Measurements from ENCODE around the gene PRKX.
A peak's percentile ranks its signal among the peaks of the same experiment; 100 is the strongest.
"Not testable (repeated sequence)": the region's sequence is repeated elsewhere in the genome, so short reads cannot be mapped to it uniquely, and the experiment has no call there.

Gene PRKX

DNA sequence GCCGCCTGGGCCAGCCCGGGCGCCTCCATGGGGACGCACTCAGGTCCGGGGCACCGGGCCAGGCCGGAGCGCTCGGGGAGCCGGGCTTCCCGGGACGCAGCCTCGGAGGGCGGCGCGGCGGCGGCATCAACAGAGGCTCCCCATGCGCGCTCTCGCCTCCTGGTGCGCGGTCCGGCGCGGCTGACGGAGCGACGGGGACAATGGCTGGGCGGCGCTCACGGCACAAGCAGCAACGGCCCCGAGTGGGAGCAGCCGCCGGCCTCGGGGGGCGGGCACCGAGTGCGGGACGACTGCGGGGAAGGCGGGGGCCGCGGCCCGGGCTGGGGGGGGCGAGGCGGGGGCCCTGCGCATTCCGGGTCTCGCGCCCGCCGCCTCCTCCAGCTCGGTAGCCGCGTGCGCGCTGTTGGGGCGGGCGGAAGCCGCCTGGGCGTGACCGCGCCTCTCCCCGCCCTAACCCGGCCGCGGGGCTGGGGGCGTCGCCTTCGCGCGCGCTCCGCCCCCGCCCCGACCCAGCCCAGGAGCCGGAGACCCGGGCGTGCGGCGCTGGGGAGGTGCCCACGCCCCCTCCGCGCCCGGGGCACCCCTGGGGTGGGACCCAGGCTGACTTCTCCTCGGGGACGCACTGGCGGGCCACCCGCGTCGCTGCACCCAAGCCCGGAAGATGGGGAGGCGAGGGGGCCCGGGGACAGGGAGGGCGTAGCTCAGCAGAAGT, at the start of gene PRKX:
Gene PRKX, minus strand, starts transcription at position 425 of the 712 bp plus-strand sequence. Its CDS starts 396 bp downstream, at position 29.
- peak; percentile 79 for DNase-seq

DNA sequence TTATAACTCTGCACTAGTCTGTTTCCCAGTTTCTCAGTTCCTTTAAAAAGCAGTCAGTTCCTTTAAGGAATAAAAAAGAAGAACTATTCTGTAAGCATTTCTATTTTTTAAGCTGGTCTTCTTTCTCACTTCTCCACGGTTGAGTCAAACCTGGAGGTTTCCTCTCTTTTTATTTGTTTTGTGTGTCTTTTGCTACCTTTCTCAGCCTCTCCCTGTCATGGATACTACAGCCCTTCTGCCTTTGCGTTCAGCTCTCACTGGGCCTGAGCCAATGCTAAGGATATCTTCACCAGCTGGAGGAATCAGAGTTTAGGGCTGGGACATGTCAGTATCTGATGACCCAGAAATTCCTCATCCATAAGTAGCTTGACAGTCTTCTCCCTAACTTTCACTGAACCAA, 49.7 kb upstream of the PRKX start:
- DNase-seq = no peak

DNA sequence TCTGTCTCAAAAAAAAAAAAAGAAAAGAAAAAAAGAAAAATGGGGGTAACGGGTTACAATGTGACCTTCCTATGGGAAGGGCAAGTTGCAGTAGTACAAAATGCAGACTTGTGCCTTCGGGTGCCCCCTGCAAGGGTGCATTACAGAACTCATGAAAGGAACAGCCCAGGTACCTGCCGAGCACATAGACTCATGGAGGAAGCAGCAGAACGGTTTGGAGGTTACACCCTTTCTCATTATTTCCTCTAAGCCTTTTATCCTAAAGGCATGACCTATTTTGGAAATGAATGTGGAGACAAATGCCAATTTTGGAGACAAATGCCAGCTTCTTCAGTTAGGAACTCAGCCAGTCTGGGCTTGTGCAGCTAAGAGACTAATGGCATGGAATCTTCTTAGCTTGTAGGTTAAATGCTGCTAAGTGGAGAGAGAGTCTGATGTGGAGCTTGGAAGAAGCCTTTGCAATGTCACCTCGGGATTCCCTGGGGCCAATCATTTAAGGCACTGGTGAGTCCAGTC, 44.1 kb upstream of the PRKX start:
- DNase-seq = no peak

DNA sequence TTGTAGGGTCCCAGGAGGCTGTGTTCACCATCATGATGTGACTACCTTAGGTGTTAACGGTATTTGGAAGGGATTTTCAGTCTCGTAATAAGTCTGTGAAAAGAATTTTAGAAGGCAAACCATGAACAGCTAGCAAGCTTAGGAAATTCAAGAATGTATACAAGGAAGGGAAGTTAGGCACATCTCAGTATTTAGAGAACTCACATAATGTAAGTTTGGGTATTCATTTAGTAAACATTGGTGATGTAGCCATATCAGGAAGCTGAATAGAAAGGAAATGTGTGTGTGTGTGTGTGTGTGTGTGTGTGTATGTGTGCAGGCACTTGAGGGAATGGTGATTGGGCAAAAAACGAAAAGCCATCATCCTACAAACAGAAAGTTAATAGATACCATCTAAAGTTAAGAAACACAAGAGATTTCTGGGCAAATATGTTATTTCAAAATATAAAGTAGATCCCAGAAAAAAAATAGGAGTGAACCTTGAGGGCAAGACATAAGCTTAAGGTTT, 34.7 kb upstream of the PRKX start:
- peak; percentile 34 for DNase-seq

DNA sequence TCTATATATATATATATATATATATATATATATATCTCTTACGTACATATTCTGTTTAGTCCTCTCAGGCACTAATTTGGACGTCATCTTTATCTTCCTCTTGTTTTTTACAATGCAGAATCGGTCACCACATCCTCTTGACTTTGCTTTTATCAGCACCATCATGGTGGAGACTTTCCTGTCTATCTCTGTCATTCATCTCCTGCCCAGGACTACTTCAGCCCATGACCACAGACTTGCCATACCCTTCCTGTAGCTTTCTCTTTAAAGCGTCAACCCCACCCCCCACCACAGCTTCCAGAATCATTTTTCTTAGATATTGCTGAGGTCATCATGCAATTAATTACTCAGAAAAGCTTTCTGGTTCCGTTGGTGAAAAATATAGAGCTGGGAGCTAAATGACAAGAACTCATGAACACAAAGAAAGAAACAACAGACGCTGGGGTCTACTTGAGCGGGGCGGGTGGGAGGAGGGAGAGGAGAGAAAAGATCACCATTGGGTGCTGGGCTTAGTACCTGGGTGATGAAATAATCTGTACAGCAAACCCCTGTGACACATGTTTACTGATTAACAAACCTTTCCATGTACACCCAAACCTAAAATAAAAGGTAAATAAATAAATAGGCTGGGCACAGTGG, 30.5 kb upstream of the PRKX start:
- DNase-seq = peak; percentile 84

DNA sequence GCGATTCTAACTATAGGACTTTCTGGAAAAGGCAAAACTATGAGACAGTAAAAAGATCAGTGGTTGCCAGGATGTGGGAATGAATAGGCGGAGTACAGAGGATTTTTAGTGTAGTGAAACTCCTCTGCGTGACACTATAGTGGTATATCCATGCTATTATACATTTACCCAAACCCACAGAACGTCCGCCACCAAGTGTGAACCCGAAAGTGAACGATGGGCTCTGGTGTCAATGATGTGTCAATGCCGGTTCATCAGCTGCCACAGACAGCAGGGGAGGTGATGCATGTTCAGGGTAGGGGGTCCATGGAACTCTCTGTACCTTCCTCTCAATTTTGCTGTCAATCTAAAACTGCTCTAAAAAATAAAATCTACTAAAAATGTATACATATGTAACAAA, 27.5 kb upstream of the PRKX start:
- not testable (repeated sequence) for DNase-seq

DNA sequence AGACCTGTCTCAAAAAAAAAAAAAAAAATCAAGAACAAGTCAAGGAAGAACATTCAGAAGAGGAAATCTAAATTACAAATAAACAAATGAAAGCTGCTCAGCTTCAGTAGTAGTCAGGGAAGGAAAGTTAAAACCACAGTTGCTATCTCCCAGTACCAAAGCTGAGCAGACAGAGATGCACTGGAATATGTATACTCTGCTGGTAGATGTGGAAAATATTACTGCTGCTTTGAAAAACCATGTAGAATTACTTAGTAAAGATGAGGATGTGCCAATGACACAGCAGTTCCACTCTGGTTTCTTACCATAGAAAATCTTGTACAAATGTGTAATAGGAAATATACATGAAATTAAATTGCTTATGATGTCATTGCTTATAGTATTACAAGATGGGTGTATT, 25.1 kb upstream of the PRKX start:
- DNase-seq = peak; percentile 55

DNA sequence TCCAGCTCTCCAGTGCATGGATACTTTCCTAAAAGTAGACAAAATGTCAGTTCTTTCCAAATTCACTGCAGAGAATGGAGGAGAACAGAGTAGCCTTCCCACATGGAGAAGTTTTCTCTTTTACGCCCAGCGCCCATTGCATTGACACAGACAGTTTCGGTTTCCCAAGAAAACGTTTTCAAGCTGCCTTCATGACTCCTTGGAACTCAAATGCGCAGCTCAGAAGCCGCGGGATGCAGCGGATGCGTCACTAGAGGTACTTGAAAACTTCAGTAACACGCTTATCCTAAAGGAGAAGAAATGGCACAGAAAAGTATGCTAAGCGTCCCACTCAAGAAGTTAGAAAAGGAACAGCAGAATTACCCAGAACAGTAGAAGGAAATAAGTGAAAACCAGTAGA, 23.1 kb upstream of the PRKX start:
- DNase-seq = not testable (repeated sequence)

DNA sequence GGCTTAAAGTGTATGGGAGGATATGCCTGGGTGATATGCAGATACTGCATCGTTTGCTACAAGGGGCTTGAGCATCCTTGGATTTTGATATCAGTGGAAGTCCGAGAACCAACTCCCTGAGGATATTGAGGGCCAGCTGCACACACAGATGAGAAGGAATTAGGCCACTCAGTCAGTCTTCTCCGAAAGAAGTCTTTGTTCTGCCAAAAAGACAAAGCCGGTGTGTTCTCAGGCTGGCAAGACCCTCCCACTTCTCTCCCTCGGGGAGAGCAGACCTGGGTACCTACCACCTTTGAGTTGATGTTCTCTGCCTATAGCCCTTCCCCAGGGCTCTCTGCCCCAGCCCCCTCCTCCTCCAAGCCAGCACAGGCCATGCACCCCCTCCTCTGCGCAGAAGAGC, 22.4 kb upstream of the PRKX start:
- DNase-seq = not testable (repeated sequence)

DNA sequence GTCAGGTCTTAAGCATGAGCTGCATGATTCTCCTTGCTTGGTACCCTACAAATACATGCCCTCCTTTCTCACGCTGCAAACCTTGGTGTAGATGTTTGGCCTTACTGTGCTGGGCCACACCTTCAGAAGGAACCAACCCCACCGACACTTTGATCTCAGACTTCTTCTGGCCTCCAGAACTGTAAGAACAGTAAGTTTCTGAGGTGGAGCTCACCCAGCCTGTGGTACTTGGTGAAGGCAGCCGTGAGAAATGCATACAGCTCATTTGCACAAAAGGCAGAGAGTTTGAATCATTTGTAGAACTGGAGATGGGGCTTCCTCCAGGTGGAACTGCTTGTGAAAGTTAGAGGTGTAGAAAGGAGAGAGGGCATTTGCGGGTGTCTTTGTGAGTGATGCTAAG, 21.0 kb upstream of the PRKX start:
- not testable (repeated sequence) for DNase-seq

DNA sequence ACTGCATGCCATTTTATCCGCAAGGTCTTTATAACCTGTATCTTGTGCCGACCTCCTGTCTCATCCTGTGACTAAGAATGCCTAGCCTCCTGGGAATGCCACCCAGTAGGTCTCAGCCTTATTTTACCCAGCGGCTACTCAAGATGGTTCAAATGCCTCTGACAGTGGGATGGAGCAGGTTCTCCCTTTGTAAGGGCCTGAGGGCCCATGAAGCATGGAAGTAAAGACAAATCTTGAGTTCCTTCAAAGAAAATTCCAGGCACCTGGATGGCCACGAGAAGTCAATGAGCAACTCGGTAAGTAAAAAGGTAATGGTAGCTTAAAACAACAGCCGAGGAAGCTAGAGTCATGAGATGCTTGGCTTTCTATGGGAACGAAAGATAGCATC, 19.6 kb upstream of the PRKX start:
- no peak for DNase-seq

DNA sequence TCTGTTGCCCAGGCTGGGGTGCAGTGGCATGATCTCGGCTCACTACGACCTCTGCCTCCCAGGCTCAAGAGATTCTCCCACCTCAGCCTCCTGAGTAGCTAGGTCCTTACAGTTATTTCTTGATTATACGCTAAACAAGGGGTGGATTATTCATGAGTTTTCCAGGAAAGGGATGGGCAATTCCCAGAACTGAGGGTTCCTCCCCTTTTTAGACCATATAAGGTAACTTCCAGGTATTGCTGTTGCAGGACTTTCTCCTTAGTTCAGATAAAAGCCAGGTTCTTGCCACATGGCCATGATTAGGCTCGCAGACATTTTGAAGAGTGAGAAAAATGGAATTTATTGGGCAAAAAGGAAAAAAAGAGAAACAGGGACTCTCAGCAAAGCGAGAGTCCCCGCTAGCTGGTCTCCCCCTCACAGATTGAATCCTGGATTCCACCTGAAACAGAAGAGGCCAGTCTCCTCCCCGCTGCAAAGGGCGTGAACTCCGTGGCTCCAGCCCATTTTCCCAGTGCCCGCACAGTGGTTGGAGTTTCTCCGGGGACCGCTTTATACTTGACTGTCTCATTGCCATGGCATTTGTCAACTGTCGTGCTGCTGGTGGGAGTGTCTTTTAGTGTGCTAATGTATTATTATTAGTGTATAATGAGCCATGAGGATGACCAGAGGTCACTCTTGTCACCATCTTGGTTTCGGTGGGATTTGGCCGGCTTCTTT, 19.0 kb upstream of the PRKX start:
- DNase-seq = not testable (repeated sequence)

DNA sequence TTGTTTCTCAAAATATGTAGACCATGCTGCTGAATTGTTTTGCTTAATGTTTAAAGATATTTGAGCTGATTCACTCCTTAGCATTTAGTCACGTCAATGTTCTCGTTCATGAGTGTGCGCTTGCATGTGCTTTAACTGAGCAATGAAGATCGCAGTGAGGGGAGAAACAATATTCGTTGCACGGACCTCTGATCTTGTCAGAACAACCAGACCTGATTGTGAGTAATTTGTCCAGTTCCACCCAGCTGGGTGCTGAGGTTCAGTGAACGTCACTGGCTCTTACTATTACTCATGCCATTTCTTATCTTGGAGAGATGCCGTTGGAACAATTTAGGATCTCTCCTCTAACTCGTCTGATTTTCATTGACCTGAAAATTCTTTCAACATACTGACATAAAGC, 15.0 kb upstream of the PRKX start:
- no peak for DNase-seq

DNA sequence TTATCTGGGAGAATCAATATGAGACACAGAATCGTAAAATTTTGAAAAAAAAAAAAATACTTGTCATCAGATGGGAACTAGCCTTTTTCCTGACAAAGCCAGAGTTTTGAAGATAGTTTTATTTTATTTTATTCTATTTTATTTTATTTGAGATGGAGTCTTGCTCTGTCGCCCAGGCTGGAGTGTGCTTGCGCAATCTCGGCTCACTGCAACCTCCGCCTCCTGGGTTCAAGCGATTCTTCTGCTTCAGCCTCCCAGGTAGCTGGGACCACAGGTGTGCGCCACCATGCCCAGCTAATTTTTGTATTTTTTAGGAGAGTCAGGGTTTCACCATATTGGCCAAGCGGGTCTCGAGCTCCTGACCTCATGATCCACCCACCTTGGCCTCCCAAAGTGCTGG, 10.0 kb upstream of the PRKX start:
- not testable (repeated sequence) for DNase-seq

DNA sequence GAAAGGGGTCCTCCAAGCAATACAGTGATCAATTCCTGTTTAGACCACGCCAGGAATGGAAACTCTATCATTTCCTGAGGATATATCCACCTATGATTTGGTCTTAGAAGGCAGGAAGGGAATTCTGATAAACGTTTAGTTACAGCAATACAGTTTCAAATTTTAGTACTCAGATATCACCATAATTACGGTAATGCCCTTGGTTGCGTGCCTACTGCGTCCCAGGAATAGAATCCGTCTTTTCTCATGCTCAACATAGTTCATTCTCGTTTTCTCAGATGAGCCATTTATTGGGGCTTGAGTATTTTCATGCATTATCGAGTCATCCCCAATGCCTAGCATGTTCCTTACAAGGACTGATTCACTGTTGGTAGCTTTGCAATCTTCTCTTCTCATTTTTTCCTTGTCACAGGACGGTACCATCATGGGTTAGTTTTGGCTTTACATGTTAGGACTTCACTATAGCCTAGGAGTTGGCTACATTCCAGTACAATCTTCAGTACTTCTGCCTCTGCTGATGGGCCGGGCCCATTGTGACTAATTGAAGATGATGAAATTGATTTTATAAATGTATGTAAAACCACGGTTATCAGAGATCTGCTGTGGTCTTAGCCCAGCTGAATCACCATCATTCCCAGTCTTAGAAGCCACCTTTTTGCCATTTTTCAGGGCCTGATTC, 4.4 kb upstream of the PRKX start:
- peak; percentile 45 for DNase-seq

DNA sequence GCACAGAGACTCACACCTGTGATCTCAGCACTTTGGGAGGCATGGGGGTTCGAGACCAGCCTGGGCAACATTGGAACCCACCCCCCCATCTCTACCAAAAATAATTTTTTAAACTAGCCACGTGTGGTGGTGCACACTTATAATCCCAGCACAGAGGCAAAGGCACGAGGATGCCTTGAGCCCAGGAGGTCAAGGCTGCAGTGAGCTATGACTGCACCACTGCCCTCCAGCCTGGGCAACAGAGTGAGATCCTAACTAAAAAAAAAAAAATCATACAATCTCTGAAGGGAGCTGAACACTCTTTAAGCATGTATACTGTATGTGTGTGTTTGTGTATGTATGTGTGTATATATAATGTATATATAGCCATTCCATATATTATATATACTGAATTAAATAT, 2.5 kb upstream of the PRKX start:
- DNase-seq = no peak

DNA sequence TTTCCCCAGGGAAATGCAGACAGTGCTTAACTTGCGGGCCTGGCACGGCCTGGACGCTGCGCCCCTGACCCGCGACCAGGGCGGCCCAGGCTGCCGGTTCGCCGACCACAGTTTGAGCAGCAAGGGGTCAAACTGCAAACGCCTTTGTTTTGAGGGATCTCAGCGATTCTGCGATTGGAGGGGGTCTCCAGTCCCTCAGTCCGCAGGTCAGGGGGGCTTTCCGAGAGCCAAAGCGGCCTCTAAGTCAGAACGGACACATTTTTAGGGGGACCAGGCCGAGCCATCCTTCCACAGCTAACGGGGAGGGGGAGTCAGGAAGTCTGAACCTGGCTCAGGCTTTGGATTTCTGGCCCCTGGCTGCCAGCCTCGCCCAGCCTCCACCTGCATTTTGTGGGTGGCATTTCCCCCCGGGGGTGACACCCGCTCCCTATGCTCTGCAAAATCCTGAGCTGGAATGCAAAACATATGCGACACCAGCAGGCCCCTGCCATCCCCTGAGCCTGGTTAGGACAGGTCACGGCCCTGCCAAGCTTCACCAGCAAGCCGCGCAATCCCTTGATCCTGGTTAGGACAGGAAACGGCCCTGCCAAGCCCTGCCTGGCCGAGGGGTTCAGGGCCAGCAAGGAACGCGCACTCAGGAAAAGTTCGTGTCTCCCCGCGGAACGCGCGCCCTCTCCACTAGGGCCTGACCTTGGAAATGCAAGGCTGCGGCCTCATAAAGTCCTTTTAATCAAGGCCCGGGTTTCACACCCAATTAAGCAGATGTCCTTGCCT, 1.4 kb upstream of the PRKX start:
- not testable (repeated sequence) for DNase-seq

DNA sequence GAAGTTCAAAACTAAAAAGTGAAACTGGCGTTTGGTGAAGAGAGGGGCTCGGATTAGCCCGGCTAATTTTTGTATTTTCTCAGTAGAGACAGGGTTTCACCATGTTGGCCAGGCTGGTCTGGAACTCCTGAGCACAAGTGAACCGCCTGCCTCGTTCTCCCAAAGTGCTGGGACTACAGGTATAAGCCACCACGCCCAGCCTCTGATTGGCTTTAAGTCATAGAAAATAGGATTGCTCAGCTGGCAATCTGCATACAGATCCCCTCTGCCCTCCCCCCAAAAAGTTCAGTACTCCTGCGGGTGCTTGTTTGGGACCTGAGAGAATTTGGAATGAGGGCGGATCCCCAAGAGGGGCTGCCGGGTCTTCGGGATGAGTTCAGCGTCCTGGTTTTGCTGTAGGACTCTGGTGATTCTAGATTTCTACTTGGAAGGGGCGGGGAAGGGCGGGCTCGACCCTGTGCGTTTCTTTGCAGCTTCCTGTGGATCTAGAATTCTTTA, 537 bp upstream of the PRKX start:
- peak; percentile 13 for DNase-seq

DNA sequence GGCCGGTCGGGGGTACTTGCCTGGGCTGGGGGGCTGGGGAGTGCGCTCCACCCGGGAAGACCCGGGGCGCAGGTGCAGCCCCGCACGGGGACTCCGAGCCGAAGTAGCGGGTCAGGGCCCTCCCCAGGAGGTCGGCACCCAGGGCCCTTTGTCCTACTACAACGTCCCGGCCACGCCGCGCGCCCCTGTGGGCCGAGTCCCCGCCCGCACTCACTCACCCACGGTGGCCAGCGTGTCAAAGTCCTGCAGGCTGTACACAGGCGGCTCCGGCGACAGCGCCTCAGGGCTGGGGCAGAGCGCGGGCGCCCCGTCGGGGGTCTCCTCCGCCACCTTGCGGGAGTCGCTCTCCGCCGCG, 602 bp downstream of the PRKX start:
- no peak for DNase-seq

DNA sequence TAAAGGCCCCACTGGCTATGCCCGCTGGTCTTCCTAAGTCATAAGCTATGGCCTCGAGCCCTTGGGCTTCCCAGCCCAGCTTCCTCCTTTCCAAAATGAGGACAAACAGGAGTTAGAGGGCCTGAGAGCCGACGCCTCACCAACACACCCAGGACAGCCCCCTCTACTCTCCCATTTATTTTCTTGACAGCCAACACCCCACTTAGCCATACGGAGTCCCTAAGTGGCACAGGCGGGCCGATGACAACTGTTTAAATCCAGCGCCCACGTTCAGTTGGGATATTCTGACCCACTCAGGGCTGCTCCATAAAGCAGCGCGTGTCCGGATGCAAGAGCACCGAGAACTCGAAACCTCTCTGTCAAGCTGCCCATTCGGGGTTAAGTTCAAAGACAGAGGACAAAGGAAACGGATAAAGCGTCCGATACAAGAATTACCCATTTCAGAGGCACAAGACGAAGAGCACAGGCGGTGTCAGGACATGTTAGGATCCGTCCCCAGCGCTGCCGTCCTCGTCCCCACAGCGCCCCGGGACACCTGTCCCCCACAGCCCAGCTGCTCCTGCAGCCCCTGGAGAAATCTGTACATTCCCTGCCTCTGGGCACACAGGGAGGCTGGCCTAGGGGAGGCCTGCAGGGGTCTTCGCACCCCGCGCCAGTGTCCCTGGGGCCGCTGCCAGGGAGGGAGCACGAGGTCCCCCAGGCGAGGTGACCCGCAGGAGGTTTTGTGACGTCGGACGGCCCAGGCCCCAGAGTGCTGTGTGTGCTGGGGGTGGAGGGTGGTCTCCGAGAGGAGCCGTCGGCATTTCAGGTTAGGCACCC, 1.2 kb downstream of the PRKX start:
- peak; percentile 22 for DNase-seq

DNA sequence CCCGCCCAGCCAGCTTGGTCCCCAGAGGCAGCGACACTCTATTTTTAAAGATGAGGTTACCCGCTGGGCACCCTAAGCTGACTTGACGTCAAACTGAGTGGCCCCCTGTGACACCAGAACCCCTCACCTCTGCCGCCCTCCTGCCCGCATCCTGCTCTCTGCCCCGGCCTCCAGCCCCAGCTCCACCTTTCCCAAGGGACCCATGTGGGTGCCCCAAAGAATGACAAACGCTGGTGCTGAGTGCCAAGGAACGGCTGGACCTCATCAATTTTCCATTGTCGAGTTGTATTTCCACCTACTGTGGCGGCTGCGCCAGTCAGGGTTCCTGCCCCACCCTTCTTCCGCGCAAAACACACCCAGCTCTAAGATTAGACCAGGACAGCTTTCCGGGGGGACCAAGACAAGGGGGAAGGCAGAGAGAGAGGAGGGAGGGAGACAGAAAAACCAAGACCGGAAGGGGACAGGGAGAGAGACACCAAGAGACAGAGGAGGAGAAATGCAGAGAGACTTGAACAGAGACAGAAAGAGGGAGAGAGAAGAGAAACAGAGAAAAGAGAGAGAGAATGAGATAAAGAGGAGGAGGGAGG, 2.0 kb downstream of the PRKX start:
- DNase-seq = peak; percentile 37
